ENCODE data around the gene SWSAP1. TPM values are rescaled to one million over a fixed set of nuclear protein-coding genes. Genes with fewer than 3 reads are reported as not detected.

The SWSAP1 gene
- total and polyA plus RNA-seq, 2 of the 8 experiments (the other 6 are each of a cell fraction or from before 2014, with no cell fraction given) = 3.1 to 5.2 TPM

DNA sequence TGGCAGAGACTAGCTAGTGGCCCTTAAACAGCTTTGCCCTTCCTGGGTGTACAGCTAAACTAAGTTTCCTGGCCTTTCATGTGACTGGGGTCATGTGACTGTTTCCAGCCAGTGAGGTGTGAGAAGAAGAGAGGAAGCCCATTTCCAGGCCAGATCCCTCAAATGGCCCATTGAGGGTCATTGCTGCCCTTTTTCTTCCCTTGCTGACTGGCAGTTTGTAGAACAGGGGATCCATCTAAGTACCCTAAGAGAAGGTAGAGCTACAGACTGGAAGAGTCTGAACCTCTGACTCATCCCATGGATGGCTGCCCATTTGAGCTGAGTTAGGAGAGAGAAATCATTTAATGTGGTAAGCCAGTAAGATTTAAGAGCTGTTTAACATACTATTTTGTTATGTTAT, 2.8 kb downstream of the SWSAP1 start:
- no peak overlapping the region for H3K4ac ChIP-seq (replicated peaks; ENCODE audit: insufficient read length, low read depth, low read length)
- H3K79me2 ChIP-seq (ENCODE audit: control insufficient read depth in 1 of 2, insufficient read depth in 2 of 2, low read length in 2 of 2) = no peaks in the 10 kb centered on the region
- no peak overlapping the region for H3K56ac ChIP-seq (replicated peaks; ENCODE audit: insufficient read length, low read depth, low read length)
- no peaks in the 10 kb centered on the region for H3K27me3 ChIP-seq (replicated peaks in 1 of 4; ENCODE audit: control insufficient read depth in 3 of 4, extremely low read depth in 1 of 4, insufficient read depth in 3 of 4, low read length in 3 of 4)
- H3K14ac ChIP-seq (ENCODE audit: insufficient read length) = no peak overlapping the region
- peaks cover 24% of the 10 kb centered on the region for H3K23me2 ChIP-seq (ENCODE audit: low read depth, low read length)
- no peak overlapping the region for H3K18ac ChIP-seq (ENCODE audit: extremely low read depth, low read length)
- no peak overlapping the region for H2AK5ac ChIP-seq (ENCODE audit: low read depth, low read length)
- TF ChIP-seq, protein P1, sequence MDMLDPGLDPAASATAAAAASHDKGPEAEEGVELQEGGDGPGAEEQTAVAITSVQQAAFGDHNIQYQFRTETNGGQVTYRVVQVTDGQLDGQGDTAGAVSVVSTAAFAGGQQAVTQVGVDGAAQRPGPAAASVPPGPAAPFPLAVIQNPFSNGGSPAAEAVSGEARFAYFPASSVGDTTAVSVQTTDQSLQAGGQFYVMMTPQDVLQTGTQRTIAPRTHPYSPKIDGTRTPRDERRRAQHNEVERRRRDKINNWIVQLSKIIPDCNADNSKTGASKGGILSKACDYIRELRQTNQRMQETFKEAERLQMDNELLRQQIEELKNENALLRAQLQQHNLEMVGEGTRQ (IDR thresholded peaks at IDR 0.05; ENCODE audit: low read length) = peak; percentile 75
- TF ChIP-seq, protein P2, sequence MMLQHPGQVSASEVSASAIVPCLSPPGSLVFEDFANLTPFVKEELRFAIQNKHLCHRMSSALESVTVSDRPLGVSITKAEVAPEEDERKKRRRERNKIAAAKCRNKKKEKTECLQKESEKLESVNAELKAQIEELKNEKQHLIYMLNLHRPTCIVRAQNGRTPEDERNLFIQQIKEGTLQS (IDR thresholded peaks at IDR 0.05; ENCODE audit: insufficient read depth, low read depth, low read length) = peak; percentile 68; the same call in 1 of the 2 replicates
- no peak for TF ChIP-seq SP2 (IDR thresholded peaks at IDR 0.05; ENCODE audit: low read length)
- TF ChIP-seq RAD21 (IDR thresholded peaks at IDR 0.05 in 1 of 2, conservative IDR thresholded peaks at IDR 0.05 in 1 of 2; ENCODE audit: low read depth in 2 of 2, low read length in 2 of 2) = no peak
- no peak overlapping the region for H2BK12ac ChIP-seq (ENCODE audit: low read depth, low read length)
- peaks cover 2 to 4% of the 10 kb centered on the region in 2 experiments for H4K20me1 ChIP-seq (replicated peaks in 1 of 2; ENCODE audit: control insufficient read depth in 1 of 2, insufficient read depth in 2 of 2, low read length in 2 of 2)
- H3K9ac ChIP-seq (replicated peaks in 1 of 4; ENCODE audit: extremely low read depth in 1 of 4, low read depth in 3 of 4, low read length in 3 of 4) = no peak overlapping the region
- H4K91ac ChIP-seq (replicated peaks; ENCODE audit: insufficient read length, low read length) = no peak overlapping the region
- H3K27ac ChIP-seq (ENCODE audit: low read depth, low read length) = no peak overlapping the region
- no peak for FAIRE-seq
- no peak overlapping the region for H3K4me2 ChIP-seq (ENCODE audit: insufficient read depth in 1 of 2, low read depth in 2 of 2, low read length in 2 of 2)
- ChIA-PET CTCF (ENCODE audit: partially characterized antibody) (interaction anchor here (0.6 to 16.8 kb wide), 20 partner anchors 9 to 151 kb away, joined by 3 to 197 read pairs (median 4); partner anchors contain the start of genes CCDC159, ODAD3, PRKCSH and RGL3), POLR2A (ENCODE audit: partially characterized antibody) (interaction anchor here (1.0 to 5.2 kb wide), 5 partner anchors 16 to 104 kb away, joined by 3 to 34 read pairs (median 4); partner anchors contain the start of gene ELAVL3)
- H3K4me3 ChIP-seq (ENCODE audit: extremely low read depth in 1 of 4, insufficient read depth in 2 of 4, low read depth in 3 of 4, low read length in 4 of 4) = no peak overlapping the region
- peaks cover 0 to 17% (median 13%) of the 10 kb centered on the region in 4 experiments; a peak in 6 of 7 replicates for H3K4me1 ChIP-seq (replicated peaks in 1 of 4; ENCODE audit: control insufficient read depth in 3 of 4, insufficient read depth in 4 of 4, low read length in 3 of 4)
- no peaks in the 10 kb centered on the region for H3K36me3 ChIP-seq (ENCODE audit: control insufficient read depth in 2 of 4, insufficient read depth in 4 of 4, low read length in 3 of 4)
- no peak for DNase-seq (ENCODE audit: low read depth in 1 of 2, low spot score in 2 of 2)
- H2BK20ac ChIP-seq (ENCODE audit: low read length) = no peak overlapping the region
- no peak overlapping the region for H2AFZ ChIP-seq (ENCODE audit: low read length)
- H4K5ac ChIP-seq (ENCODE audit: insufficient read length, low read depth, low read length) = no peak overlapping the region
- H2BK120ac ChIP-seq (replicated peaks; ENCODE audit: low read depth, low read length) = no peak overlapping the region
- H2BK15ac ChIP-seq (ENCODE audit: low read length) = no peak overlapping the region
- no peak overlapping the region for H3K23ac ChIP-seq (ENCODE audit: insufficient read length)
- peaks cover 2% of the 10 kb centered on the region; the same call in 1 of the 2 replicates for H3K79me1 ChIP-seq (ENCODE audit: low read depth, low read length)
- no peaks in the 10 kb centered on the region for H3K9me3 ChIP-seq (ENCODE audit: insufficient read depth in 2 of 2, low read depth in 1 of 2, low read length in 1 of 2)
- H4K8ac ChIP-seq (ENCODE audit: extremely low read depth, insufficient read depth, low read length) = no peak overlapping the region
- H2BK5ac ChIP-seq (ENCODE audit: low read depth, low read length) = no peak overlapping the region
